ENCODE results near the gene COX7A2. TPM values are rescaled to one million over a fixed set of nuclear protein-coding genes. Genes with fewer than 3 reads are reported as not detected.

The COX7A2 gene
- total RNA-seq, 1 experiment from 2014 or later, result 516 TPM

- H3K27me3 Mint-ChIP-seq (ENCODE audit: low read depth), result no peaks in the 10 kb centered on the region
- H4K20me1 ChIP-seq (ENCODE audit: control insufficient read depth, insufficient read depth, insufficient read length), result no peaks in the 10 kb centered on the region
- H3K4me3 Mint-ChIP-seq, result no peak overlapping the region
- H3K4me1 ChIP-seq (ENCODE audit: insufficient read depth, low read length), result no peaks in the 10 kb centered on the region; the same call in 1 of the 2 replicates
- no peak overlapping the region for H3K27ac ChIP-seq (ENCODE audit: insufficient read length, low read depth, low read length)
- H3K18ac ChIP-seq (ENCODE audit: insufficient read length, low read depth, low read length), result no peak overlapping the region
- no peak overlapping the region for H3K14ac ChIP-seq (ENCODE audit: insufficient read depth, low read length)
- H3K4ac ChIP-seq (ENCODE audit: low read depth, low read length), result no peak overlapping the region
- no peak overlapping the region for H2BK5ac ChIP-seq (ENCODE audit: insufficient read length, low read length)
- H3K9me3 ChIP-seq (ENCODE audit: control insufficient read depth, low read depth, low read length), result no peaks in the 10 kb centered on the region
- no peak overlapping the region for H3K27ac Mint-ChIP-seq
- H3K36me3 Mint-ChIP-seq (ENCODE audit: insufficient read depth in 1 of 3, low read depth in 3 of 3), result no peaks in the 10 kb centered on the region
- no peak overlapping the region for H4K5ac ChIP-seq (ENCODE audit: insufficient read length, low read depth, low read length)
- H4K8ac ChIP-seq (replicated peaks; ENCODE audit: insufficient read length, low read depth, low read length), result no peak overlapping the region
- no peaks in the 10 kb centered on the region for H3K79me2 ChIP-seq (ENCODE audit: insufficient read depth, low read length)
- H3K9ac ChIP-seq (ENCODE audit: extremely low read depth, insufficient read length, low read length), result no peak overlapping the region
- H3K79me1 ChIP-seq (ENCODE audit: insufficient read depth, low read depth, low read length, poor library complexity, severe bottlenecking), result no peaks in the 10 kb centered on the region
- no peaks in the 10 kb centered on the region for H3K23me2 ChIP-seq (ENCODE audit: insufficient read length, low read depth, low read length, poor library complexity, severe bottlenecking)
- no peak overlapping the region for H2AFZ ChIP-seq (ENCODE audit: low read length)
- no peak overlapping the region for H2BK15ac ChIP-seq (ENCODE audit: low read depth, low read length)
- no peak overlapping the region for H4K91ac ChIP-seq (ENCODE audit: insufficient read length, low read depth, low read length)
- H3K9me3 Mint-ChIP-seq, result no peaks in the 10 kb centered on the region
- no peak overlapping the region for H2BK120ac ChIP-seq (ENCODE audit: low read depth, low read length, poor library complexity, severe bottlenecking)
- no peak overlapping the region for H2AK5ac ChIP-seq (ENCODE audit: insufficient read length, low read length)
- DNase-seq, result no peak
- H3K23ac ChIP-seq (ENCODE audit: insufficient read length, low read depth, low read length), result no peak overlapping the region
- TF ChIP-seq CTCF (conservative IDR thresholded peaks at IDR 0.05), result no peak
- H3T11ph ChIP-seq (ENCODE audit: low read length), result no peak overlapping the region
- peaks cover 10 to 14% of the 10 kb centered on the region in 2 experiments for H3K4me1 Mint-ChIP-seq
- no peak overlapping the region for H3K4me2 ChIP-seq (ENCODE audit: insufficient read depth, insufficient read length, low read length)
- H2BK12ac ChIP-seq (ENCODE audit: insufficient read length, low read depth, low read length), result no peak overlapping the region
- no peak overlapping the region for H3K56ac ChIP-seq (ENCODE audit: insufficient read length, low read depth, low read length)
- H2BK20ac ChIP-seq (ENCODE audit: low read depth, low read length, poor library complexity, severe bottlenecking), result no peak overlapping the region
- no CpG with 5 or more reads among the region's 3 CpGs for WGBS (ENCODE audit: extremely low coverage, insufficient read length, low lambda C conversion rate)
- no peaks in the 10 kb centered on the region for H3K27me3 ChIP-seq (ENCODE audit: insufficient read depth, low read length)
Measured at GRCh38 chr6:75219263-75219662, 24.3 kb downstream of the COX7A2 start.
